ENCODE measurements around the gene PHF11.

Gene PHF11

DNA sequence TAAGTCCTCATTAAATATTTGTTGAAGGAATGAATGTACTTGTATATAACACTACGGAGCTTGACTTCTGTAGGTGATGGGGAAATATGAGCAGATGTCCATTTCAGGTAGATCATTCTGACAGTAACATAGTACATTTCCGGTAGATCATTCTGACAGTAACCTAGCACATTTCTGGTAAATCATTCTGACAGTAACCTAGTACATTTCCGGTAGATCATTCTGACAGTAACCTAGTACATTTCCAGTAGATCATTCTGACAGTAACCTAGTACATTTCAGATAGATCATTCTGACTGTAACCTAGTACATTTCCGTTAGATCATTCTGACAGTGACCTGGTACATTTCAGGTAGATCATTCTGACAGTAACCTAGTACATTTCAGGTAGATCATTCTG, 2.5 kb downstream of the PHF11 start:
- no peak for DNase-seq (ENCODE audit: low spot score)

DNA sequence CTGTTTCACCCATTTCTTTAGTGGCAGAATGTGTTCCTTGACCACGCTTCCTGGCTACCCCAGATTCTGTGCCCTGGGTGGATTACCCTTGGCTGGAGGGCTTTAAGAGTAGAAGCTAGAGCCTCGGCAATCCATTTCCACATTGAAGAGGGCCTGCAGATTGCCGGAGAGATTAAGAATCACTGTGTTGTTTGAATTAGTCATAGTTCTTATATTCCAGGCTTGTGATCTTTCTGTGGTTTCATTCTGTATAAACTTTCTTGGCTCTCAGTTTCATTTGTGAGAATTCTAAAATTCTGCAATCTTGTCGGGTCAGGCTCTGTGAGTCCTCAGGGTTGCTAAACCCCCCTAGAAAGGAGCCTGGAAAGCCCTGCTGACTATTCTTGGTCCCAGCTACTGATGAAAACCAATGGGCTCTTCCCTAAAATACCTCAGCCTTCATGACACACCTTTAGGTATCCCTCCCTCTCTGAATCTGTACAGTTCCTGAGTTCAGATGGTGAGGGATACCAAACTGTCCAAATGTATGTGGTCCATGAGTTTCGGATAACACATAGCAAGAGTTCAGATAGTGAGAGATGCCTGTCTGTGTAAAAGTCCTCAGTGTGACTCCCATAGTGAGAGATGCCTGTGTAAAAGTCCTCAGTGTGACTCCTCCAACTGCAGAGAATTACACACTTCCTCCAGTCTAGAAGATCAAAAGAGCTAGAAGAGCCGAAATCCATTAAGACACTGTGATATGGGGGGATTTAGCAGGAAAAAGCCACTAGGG, 4.3 kb downstream of the PHF11 start:
- DNase-seq (ENCODE audit: low spot score): no peak

DNA sequence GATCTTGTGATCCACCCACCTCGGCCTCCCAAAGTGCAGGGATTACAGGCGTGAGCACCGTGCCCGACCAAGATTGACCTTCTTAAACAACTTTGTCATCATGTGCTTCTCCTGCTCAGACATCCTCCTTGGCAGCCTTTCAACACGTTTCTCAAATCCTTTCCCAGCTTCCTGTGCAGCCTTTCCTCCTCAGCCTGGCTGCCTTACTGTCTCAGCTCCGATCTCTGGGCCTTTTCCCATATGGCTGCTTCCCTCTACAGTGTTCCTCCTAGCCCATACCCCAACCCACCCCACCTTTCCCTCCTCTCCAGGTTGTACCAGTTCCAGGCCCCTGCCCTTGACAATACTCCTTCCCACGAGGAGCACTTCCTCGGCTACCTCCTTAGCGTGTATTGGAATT, 7.2 kb downstream of the PHF11 start:
- no peak for DNase-seq (ENCODE audit: low spot score)

DNA sequence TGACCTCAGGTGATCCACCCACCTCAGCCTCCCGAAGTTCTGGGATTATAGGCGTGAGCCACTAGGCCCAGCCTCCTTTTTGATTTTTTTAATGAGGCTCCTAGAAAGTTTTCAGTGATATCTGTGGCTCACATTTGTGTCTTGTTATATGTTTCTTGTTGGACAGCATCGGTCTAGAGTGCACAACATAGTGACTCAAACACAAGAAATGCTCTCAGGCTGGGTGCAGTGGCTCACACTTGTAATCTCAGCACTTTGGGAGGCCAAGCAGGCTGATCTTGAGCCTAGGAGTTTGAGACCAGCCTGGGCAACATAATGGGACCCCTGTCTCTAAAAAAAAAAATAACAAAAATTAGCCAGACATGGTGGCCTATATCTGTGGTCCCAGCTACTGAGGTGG, 8.2 kb downstream of the PHF11 start:
- DNase-seq (ENCODE audit: low spot score): no peak

DNA sequence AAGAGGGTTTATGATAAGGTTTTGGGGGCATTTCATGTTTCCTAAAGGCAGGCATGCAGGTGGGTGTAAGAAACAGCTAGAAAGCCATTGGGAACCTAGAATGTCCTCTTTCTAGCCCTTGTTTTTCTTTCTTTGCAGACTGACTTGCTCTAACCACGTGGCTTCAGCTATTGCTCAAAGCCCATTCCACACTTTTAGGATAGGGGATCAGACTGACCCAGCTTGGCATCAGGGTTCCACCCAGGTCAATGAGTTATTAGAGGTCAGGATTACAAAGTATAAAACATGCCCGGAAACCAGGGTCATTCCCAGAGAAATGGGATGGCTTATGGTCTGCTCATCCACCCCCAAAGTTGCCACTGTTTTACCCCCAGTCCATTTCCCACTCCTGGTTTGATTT, 16.8 kb downstream of the PHF11 start:
- DNase-seq (ENCODE audit: low spot score): no peak

DNA sequence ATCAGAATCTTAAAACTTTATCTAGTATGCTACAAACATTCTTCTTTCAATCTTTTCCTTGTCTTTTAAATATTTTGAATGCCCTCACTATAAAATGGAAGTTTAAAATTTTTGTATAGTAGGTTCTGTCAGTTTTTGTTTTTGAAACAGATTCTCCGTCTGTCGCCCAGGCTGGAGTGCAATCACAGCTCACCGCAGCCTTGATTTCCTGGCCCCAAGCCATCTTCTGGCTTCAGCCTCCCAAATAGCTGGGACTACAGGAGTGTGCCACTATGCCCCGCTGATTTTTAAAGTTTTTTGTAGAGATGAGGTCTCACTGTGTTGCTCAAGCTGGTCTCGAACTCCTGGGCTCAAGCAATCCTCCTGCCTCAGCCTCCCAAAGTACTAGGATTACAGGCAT, 20.7 kb downstream of the PHF11 start:
- DNase-seq (ENCODE audit: low spot score): no peak

DNA sequence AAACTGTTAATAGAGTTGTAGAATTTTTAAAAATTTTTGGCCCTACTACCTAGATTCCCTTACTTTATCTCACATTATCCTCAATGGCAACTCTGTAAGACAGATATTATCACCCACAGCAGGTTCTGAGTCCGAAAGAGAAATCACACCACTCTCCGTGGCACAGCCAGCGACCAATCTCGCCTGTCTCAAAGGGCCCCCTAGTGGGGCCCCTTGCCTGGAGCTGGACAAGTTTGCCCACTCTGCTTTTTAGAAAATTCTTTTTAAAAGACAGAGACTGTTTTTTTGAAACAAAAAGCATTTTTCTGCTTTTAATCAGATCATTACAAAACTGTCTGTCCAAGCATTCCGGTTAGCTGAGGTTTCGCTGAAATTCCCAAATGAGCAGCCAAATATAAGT, 21.7 kb downstream of the PHF11 start:
- no peak for DNase-seq (ENCODE audit: low spot score)

DNA sequence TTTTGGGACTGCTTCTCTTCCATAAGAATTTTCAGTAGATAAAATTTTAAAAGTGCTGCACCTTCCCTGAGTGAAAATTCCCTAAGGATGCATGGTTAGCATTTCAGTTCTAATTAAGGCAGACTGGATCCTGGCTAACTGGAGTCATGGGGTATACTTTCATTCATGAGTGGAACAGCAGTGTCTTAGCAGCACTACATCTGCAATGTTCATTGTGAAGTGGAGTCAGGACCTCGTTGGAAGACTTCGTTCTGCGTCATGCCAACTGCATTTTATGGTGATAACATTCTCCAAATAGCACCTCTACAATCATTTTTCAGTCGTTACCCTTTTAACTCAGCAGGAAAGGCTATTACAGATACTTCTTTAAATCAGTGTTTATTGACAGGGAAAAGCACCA, 25.5 kb downstream of the PHF11 start:
- DNase-seq (ENCODE audit: low spot score): no peak

DNA sequence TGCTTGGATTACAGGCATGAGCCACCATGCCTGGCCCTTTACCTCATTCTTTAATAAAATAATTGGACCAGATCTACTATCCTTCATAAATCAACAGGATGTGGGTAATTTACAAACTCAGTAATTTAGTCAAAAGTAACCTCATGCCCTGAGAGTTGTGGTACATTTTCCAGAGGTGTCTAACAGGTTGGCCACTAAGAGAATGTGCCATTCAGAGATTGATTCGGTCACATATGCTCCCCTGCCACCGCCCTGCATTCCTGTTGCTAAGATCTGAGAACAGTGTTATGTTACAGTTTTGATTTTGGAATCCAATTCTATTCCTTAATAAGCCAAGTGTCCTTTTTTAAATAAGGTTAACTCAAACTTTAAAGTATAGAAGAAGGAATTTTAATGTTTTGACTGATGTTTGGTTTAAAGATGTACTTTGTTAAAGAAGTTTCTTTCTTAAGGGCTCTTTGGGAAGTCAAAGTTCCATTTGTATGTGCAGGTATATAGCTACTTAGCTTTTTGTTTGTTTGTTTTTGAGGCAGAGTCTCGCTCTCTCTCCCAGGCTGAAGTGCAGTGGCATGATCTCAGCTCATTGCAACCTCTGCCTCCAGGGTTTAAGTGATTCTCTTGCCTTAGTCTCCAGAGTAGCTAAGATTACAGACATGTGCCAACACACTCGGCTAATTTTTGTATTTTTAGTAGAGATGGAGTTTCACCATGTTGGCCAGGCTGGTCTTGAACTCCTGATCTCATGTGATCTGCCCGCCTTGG, 29.2 kb downstream of the PHF11 start:
- DNase-seq (ENCODE audit: low spot score): no peak

DNA sequence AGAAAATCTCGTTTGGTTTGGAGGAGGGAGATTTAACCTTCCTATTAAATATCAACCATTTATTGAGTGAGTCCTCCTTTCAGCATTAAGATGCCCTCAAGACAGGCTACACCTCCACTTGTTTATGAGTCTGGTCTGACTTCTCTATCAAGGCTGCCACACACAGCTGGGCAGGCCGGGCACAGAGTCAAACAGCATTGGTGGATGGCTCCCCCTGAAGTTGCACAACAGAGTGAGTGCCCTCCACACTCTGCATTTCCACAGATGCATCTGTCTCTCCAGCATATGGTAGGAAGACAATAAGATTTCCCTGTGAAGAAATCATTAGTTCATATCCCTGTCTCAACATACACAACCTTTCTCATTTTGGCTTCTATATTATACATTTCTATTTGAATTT, 31.4 kb downstream of the PHF11 start:
- no peak for DNase-seq (ENCODE audit: low spot score)

DNA sequence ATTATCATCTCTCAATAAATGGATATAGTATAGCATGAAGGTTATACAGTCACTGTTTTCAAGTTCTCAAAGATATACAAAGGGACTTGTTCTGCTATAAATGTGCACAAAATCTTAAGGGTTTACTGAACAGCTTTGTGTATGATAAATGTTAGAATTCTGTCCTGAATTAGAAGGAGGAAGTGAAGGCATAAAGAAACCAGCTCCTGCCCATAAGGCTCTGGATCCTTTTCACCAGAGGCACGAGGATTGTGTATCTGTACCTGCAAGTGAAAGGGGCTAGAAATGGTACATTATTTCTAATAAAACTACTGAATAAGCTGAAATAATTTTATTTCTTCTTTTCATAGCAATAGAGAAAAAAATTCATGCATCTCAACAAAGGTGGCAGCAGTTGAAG, 32.4 kb downstream of the PHF11 start:
- no peak for DNase-seq (ENCODE audit: low spot score)

DNA sequence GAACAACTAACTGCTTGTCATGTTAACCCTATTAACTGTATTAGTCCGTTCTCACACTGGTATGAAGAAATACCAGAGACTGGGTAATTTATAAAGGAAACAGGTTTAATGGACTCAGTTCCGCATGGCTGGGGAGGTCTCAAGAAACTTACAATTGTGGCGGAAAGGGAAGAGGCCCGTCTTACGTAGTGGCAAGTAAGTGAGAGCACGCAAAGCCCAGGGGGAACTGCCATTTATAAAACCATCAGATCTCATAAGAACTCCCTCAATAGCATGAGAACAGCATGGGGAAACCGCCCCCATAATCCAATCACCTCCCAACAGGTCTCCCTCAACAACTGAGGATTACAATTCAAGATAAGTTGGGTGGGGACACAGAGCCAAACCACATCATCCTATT, 34.7 kb downstream of the PHF11 start:
- DNase-seq (ENCODE audit: low spot score): no peak

DNA sequence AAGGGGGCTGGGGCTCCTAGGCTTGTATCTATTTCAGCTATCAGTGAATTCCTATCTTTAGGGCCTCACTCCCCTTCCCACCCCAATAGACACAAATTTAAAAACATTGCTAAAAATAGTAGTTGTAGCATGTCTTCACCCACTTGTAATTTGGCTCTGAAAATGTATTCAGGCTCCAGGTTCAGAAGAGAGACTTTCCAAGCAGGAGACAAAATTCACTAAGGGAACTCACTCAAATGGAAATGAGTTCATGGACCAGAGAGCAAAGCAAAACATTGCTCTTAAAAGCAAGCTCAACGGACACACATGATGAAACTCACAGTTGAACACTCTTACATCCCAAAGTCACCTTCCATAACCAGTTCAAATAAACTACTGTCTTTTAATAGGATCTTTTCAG, 36.8 kb downstream of the PHF11 start:
- no peak for DNase-seq (ENCODE audit: low spot score)

DNA sequence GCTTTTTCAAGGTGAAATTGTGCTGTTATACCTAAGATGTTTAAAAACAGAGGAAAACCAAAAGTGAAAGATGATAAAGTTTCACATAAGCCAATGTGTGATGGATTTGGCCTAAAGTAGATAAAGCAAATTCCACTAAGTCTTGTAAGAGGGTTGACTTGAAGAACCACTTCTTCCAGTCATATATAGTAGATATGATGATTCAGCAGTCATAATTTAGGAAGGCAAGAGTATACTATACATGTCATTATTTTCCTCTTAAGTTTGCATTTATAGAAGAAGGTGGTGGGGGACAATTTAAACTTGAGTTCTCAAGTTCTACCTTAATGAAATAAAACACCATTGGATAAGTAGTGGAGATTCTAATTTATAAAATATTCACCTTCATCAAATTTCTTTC, 37.3 kb downstream of the PHF11 start:
- no peak for DNase-seq (ENCODE audit: low spot score)

DNA sequence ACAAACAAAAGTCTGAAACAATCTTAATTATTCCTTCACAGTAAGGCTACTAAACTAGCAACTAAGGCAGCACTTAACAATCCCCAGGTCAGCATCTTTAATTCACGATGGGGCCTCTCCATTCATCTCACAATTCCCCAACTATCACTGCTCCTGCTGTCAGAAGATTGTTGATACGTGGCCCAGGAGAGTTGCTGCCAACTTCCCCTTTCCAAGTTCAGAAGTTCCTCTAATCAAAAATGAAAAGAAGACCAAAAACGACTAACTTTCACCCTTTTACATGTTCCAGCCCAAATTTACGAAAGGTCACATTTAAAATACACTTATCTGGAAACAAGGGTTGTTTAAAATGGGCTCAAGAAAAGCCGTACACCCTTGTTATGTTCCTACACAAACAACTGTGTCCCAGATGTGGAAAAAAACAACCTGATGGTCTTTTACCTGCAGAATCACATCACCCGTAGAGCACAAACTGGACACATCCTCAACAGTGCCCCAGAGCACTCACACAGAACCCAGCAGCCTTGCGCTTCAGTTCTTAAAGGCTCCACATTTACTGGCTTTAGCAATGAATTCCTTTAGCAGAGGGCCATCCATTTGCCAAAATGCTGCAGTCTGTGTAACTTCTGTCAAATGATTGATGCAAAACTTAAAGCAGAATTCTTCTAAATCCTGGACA, 38.0 kb downstream of the PHF11 start:
- no peak for DNase-seq (ENCODE audit: low spot score)

DNA sequence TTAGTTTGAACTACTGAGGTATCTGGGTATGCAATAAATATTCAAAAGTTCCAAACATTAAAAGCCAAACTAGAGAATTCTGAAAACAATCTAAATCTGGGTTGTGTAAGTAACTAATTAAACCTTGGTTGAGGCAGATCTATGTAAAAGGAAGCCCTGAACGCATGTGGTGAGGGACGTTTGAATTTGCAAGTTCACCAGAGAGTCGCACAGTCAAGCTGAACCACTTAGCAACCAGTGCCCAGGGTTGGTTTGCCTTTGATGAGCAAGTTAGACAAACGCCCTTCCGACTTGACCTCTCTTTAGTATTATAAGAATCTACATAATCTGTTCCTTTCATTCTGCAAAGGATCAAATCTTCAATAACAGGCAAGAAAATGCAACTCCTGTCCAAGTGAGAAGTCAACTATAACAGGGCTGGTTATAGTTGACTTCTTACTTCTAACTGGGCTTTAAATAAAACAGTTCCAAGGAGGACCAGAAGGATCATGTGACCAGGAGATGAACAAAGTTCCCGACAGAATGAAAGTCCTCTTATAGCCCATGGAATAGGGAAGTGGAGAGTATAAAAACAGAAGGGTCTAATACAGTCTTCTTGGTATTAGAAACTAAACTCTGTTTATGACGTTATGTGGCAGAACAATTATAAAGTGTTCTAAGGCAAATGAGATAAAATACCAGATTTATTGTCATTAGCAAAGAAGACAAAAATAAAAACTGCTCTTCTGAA, 40.6 kb downstream of the PHF11 start:
- DNase-seq (ENCODE audit: low spot score): no peak

DNA sequence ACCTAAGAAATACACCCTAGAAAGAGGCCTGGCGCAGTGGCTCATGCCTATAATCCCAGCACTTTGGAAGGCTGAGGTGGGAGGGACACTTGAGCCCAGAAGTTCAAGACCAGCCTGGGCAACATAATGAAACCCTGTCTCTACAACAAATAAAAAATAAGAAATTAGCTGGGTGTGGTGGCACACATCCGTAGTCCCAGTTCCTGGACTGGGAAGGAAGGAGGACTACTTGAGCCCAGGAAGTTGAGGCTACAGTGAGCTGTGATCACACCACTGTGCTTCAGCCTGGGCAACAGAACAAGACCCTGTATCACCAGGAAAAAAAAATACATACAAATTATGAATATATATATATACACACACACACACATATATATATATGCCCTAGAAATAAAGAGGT, 42.7 kb downstream of the PHF11 start:
- no peak for DNase-seq (ENCODE audit: low spot score)

DNA sequence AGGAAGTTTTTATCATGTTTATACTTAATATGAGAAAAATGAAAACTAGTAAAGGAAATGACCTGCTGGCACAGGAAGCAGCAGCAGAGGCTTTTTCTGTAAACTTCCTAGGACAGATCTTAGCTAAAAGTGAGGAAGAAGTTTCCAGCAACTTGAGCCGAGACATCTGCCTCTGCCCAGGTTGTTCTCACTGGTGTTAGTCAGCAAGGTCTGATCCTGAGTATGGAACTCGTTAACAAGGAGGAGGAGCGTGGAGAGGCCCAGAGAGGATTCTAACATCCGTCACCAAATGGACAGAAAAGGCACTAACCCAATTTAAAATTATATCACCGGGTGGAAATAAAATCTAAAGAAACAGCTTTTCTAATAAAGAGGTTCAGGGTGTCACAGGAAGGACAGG, 43.6 kb downstream of the PHF11 start:
- DNase-seq (ENCODE audit: low spot score): no peak

DNA sequence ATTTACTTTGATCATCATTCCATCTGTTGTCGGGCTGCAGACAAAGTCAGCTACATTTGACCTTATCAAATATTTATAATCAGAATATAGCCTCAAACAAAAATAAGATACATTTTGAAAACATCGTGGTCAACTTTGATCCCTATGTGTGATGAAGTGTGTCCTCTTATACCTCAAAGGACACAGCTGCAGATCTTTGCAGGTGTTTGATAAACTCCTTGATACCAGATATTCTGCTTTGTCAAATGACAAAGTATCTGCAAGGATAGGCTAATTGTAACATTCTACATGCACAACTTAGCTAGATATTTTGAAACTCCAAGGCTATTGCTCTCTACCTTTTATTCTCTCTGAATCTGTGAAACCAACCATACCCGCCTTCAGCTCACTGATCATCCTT, 44.0 kb downstream of the PHF11 start:
- DNase-seq (ENCODE audit: low spot score): no peak

DNA sequence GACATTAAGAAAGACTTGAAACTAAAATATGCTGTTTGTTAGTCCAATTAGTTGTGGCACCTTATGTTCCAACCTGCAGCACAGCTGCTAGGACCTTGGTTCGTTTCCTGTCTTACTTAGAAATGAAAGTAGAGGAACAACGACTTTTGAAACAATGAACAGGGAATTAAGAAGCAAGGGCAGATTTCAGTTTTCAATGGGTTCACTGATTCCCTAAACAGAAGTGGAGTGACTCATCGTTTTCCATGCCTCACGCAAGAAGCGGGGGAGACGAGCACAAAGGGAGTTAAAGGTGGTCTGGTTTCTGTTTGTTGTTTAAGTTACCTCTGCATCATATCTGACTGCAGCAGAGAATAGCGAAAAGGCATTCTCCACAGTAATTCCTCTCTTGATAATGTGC, 44.8 kb downstream of the PHF11 start:
- DNase-seq (ENCODE audit: low spot score): no peak

DNA sequence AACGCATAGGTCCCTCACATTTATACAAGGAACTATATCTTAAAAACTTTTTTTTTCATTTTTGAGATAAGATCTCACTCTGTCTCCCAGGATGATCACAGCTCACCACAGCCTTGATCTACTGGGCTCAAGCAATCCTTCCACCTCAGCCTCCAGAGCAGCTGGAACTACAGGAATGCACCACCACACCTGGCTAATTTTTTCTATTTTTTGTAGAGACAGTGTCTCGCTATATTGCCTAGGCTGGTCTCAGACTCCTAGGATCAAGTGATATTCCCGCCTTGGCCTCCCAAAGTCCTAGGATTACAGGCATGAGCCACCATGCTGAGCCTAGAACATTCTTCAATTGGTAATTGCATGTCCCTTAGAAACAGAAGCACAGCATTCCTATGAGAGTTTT, 47.9 kb downstream of the PHF11 start:
- DNase-seq (ENCODE audit: low spot score): no peak

DNA sequence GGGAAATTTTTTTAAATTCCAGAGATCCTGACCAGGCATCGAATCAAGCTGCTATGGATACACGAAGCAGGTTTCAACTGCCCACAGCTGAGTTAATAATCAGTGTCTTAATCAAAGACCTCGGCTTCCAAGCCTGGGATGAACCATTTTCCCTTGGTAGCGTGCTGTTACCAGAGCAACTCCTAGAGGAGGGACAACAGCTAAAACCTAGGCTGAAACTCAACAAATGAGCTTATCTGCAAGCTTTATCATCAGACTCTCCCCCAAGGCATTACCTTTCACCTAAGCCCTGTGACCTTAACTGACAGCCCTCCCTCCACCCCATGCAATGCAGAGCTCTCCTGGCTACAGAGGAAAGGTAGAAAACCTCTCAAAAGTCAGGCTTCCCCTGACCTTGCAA, 49.9 kb downstream of the PHF11 start:
- no peak for DNase-seq (ENCODE audit: low spot score)

DNA sequence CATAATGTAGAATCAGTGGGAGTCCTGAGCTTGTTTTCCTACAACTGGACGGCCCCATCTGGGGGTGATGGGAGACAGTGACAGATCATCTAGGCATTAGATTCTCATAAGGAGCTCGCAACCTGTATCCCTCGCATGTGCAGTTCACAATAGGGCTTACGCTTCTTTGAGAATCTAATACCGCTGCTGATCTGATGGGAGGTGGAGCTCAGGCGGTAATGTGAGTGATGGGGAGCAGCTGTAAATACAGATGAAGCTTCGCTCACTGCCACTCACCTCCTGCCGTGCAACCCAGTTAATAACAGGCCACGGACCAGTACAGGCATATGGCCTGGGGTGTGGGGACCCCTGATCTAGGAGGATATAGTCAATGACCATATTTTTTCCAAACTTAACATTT, 50.8 kb downstream of the PHF11 start:
- no peak for DNase-seq (ENCODE audit: low spot score)
